ENCODE data around the gene SNRNP200.
A peak's percentile ranks its signal among the peaks of the same experiment; 100 is the strongest.

The SNRNP200 gene

GRCh38 chr2:96305091-96305978 lies at the start of gene SNRNP200:
TSS of gene SNRNP200 (minus strand) at chr2:96305546. CDS start at chr2:96305437, 109 bp downstream.
- TF ChIP-seq ZNF565 (CRISPR knock-in tag; conservative IDR thresholded peaks at IDR 0.05; ENCODE audit: low read depth) = 0 out of 2 replicates have a peak, but pooled peaks have one; percentile 53
- no peak for TF ChIP-seq TSHZ2 (CRISPR knock-in tag; IDR thresholded peaks at IDR 0.05)
- peak; percentile 99 for ATAC-seq

DNA sequence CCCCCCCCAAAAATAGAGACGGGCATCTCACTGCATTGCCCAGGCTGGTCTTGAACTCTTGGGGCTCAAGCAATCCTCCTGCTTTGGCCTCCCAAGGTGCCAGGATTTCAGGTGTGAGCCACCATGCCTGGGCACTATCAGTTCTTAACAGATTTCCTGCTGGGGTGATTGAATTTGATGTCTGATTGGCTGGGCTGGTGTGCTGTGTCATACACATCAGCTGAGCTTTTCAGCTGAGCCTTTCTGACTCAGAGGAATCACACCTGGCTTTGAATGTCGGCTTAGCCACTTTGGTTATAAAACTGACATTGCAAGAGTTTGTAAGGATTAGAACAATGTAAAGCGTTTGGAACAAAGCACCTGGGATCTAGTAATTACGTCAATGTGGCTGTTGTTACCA lies 49.1 kb upstream of the SNRNP200 start:
- no peak for ATAC-seq

DNA sequence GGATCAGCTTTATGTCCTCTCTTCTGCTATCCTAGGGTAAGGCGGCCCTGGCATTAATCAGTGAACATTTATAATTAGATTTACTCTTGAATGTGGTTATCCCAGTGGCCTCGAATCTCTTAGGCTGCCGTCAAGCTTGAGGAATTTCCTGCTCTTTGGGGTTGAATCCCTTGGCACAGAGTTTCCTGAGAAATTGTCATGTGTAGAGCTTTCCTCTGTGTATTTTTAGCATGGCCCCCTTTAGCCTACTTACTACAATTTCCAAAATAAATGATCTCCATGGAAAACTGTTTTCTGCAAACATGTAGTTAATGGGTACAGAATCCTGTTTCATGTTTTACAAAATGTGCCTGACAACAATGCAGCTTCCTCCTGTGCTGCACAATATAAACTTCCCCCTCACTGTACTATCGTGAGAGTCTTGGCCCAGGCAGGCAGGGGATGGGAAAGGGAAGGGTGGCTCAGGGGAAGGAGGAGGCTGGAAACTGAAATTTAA lies 48.3 kb upstream of the SNRNP200 start:
- peak; percentile 92 for ATAC-seq
- TF ChIP-seq ZFP30 (CRISPR knock-in tag; IDR thresholded peaks at IDR 0.05) (no peak), ISL1 (CRISPR knock-in tag; IDR thresholded peaks at IDR 0.05) (peak; percentile 70), CREB5 (CRISPR knock-in tag; IDR thresholded peaks at IDR 0.05; ENCODE audit: low read depth) (peak; percentile 79), ARNTL (CRISPR knock-in tag; IDR thresholded peaks at IDR 0.05; ENCODE audit: borderline replicate concordance, low read depth) (no peak), CSDC2 (CRISPR knock-in tag; IDR thresholded peaks at IDR 0.05) (0 out of 2 replicates have a peak, but pooled peaks have one; percentile 14), BACH2 (CRISPR knock-in tag; IDR thresholded peaks at IDR 0.05; ENCODE audit: borderline replicate concordance) (no peak), RARB (CRISPR knock-in tag; IDR thresholded peaks at IDR 0.05) (no peak)

More for the DNA sequence above, 49.1 kb upstream of the SNRNP200 start:
- TF ChIP-seq RARB (CRISPR knock-in tag; IDR thresholded peaks at IDR 0.05) (no peak), ZFP30 (CRISPR knock-in tag; IDR thresholded peaks at IDR 0.05) (no peak), TOX (CRISPR knock-in tag; IDR thresholded peaks at IDR 0.05; ENCODE audit: borderline replicate concordance) (no peak), ESRRG (CRISPR knock-in tag; IDR thresholded peaks at IDR 0.05) (no peak), PPARA (CRISPR knock-in tag; IDR thresholded peaks at IDR 0.05; ENCODE audit: borderline replicate concordance) (no peak), CREB5 (CRISPR knock-in tag; IDR thresholded peaks at IDR 0.05; ENCODE audit: low read depth) (no peak), ZNF565 (CRISPR knock-in tag; conservative IDR thresholded peaks at IDR 0.05; ENCODE audit: low read depth) (no peak), TCF4 (CRISPR knock-in tag; IDR thresholded peaks at IDR 0.05; ENCODE audit: borderline replicate concordance) (no peak), SNAI2 (CRISPR knock-in tag; IDR thresholded peaks at IDR 0.05) (no peak)

- TF ChIP-seq CSDC2 (CRISPR knock-in tag; IDR thresholded peaks at IDR 0.05) (peak; percentile 61; the same call in 1 of the 2 replicates), OSR1 (CRISPR knock-in tag; IDR thresholded peaks at IDR 0.05) (no peak)
- peak; percentile 80 for ATAC-seq
Measured at GRCh38 chr2:96353032-96353561, 47.8 kb upstream of the SNRNP200 start.

GRCh38 chr2:96347395-96347794 lies 42.0 kb upstream of the SNRNP200 start:
- no peak for ATAC-seq
- TF ChIP-seq ESRRG (CRISPR knock-in tag; IDR thresholded peaks at IDR 0.05) (no peak), ZFP3 (CRISPR knock-in tag; IDR thresholded peaks at IDR 0.05) (no peak), BACH2 (CRISPR knock-in tag; IDR thresholded peaks at IDR 0.05; ENCODE audit: borderline replicate concordance) (no peak), ISL1 (CRISPR knock-in tag; IDR thresholded peaks at IDR 0.05) (no peak), ZC3H10 (CRISPR knock-in tag; IDR thresholded peaks at IDR 0.05) (no peak), ZNF8 (CRISPR knock-in tag; IDR thresholded peaks at IDR 0.05) (no peak), RARB (CRISPR knock-in tag; IDR thresholded peaks at IDR 0.05) (no peak), ZNF565 (CRISPR knock-in tag; conservative IDR thresholded peaks at IDR 0.05; ENCODE audit: low read depth) (no peak), PPARA (CRISPR knock-in tag; IDR thresholded peaks at IDR 0.05; ENCODE audit: borderline replicate concordance) (no peak), CSDC2 (CRISPR knock-in tag; IDR thresholded peaks at IDR 0.05) (no peak), TSHZ2 (CRISPR knock-in tag; IDR thresholded peaks at IDR 0.05) (no peak)
- TF ChIP-seq, protein P1, sequence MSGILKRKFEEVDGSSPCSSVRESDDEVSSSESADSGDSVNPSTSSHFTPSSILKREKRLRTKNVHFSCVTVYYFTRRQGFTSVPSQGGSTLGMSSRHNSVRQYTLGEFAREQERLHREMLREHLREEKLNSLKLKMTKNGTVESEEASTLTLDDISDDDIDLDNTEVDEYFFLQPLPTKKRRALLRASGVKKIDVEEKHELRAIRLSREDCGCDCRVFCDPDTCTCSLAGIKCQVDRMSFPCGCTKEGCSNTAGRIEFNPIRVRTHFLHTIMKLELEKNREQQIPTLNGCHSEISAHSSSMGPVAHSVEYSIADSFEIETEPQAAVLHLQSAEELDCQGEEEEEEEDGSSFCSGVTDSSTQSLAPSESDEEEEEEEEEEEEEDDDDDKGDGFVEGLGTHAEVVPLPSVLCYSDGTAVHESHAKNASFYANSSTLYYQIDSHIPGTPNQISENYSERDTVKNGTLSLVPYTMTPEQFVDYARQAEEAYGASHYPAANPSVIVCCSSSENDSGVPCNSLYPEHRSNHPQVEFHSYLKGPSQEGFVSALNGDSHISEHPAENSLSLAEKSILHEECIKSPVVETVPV (CRISPR knock-in tag; IDR thresholded peaks at IDR 0.05) = no peak

Measured in SK-N-SH treated with all-trans-retinoic acid at 6 μM for 48 hours (cell line).